HK-2 (cell line): ENCODE results near the gene ICA1.

Experiments used
- DNase-seq: peaks from one replicate; pipeline ENCODE4 v3.0.0-alpha.2; 2018; ENCODE audit not compliant: unreplicated experiment

ICA1 gene

GRCh38 chr7:8200717-8201116, 61.2 kb downstream of the ICA1 start:
- no peak for DNase-seq

- no peak for DNase-seq
Measured at GRCh38 chr7:8200316-8200715, 61.7 kb downstream of the ICA1 start.

GRCh38 chr7:8197994-8198698, 63.8 kb downstream of the ICA1 start:
- no peak for DNase-seq

- no peak for DNase-seq
Measured at GRCh38 chr7:8192897-8193296, 69.1 kb downstream of the ICA1 start.

GRCh38 chr7:8190119-8190895, 71.7 kb downstream of the ICA1 start:
- no peak for DNase-seq

- DNase-seq = no peak
Measured at GRCh38 chr7:8189625-8190024, 72.3 kb downstream of the ICA1 start.

GRCh38 chr7:8185926-8186683, 75.9 kb downstream of the ICA1 start:
- no peak for DNase-seq

GRCh38 chr7:8184221-8184620, 77.7 kb downstream of the ICA1 start:
- no peak for DNase-seq

GRCh38 chr7:8179486-8179885, 82.5 kb downstream of the ICA1 start:
- no peak for DNase-seq

- DNase-seq = no peak
Measured at GRCh38 chr7:8178353-8178752, 83.6 kb downstream of the ICA1 start.

GRCh38 chr7:8177109-8177933, 84.6 kb downstream of the ICA1 start:
- DNase-seq = no peak

GRCh38 chr7:8176370-8177081, 85.4 kb downstream of the ICA1 start:
- DNase-seq = peak; percentile 4

GRCh38 chr7:8175929-8176369, 86.0 kb downstream of the ICA1 start:
- DNase-seq = no peak

GRCh38 chr7:8172372-8173354, 89.3 kb downstream of the ICA1 start:
- DNase-seq = no peak

GRCh38 chr7:8169171-8169570, 92.8 kb downstream of the ICA1 start:
- DNase-seq = no peak

GRCh38 chr7:8168336-8168735, 93.6 kb downstream of the ICA1 start:
- no peak for DNase-seq

- DNase-seq = no peak
Measured at GRCh38 chr7:8165150-8165549, 96.8 kb downstream of the ICA1 start.

- DNase-seq = no peak
Measured at GRCh38 chr7:8162181-8162580, 99.8 kb downstream of the ICA1 start.

GRCh38 chr7:8161364-8161828, 100.6 kb downstream of the ICA1 start:
- no peak for DNase-seq
